Activated B cell treated with CpG ODN at 0.5 μM for 24 hours (primary cell): ENCODE results near the gene GJB1. TPM values are rescaled to one million over a fixed set of nuclear protein-coding genes. Genes with fewer than 3 reads are reported as not detected.

ENCODE experiments used
- ATAC-seq: fragments of 200-7000 bp; cut with Tn5 transposase; one replicate; pipeline ENCODE4 v1.10.0; 2021; ENCODE audit warnings: low read depth, mild to moderate bottlenecking, moderate library complexity
- CTCF ChIA-PET: fragments of 350-600 bp; sonication (Branson Sonifier 250); formaldehyde crosslinking; loops from one replicate; lab custom pipeline; 2021; ENCODE audit warnings: antibody characterized with exemption; lab: Charles Lee
- POLR2A ChIA-PET: fragments of 350-600 bp; sonication (Branson Sonifier 250); formaldehyde crosslinking; loops from one replicate; lab custom pipeline; 2021; ENCODE audit warnings: antibody characterized with exemption; lab: Charles Lee
- DNase-seq: peaks from one replicate; pipeline ENCODE4 v3.0.0; 2022
- H3K27ac Mint-ChIP-seq: one replicate; pipeline ENCODE4 v1.8.0; 2020; ENCODE audit warnings: mixed read lengths
- H3K27me3 Mint-ChIP-seq: one replicate; pipeline ENCODE4 v1.8.0; 2021; ENCODE audit warnings: mixed read lengths
- H3K36me3 Mint-ChIP-seq: one replicate; pipeline ENCODE4 v1.8.0; 2021; ENCODE audit warnings: low read depth, mixed read lengths
- H3K4me1 Mint-ChIP-seq: one replicate; pipeline ENCODE4 v1.8.0; 2021; ENCODE audit warnings: mixed read lengths
- H3K4me3 Mint-ChIP-seq: one replicate; pipeline ENCODE4 v1.8.0; 2020; ENCODE audit warnings: mild to moderate bottlenecking, mixed read lengths
- H3K9me3 Mint-ChIP-seq: one replicate; pipeline ENCODE4 v1.8.0; 2020; ENCODE audit warnings: mixed read lengths
- CTCF ChIP-seq: fragments of 200-600 bp; IDR thresholded peaks from one replicate; pipeline ENCODE4 v1.8.0; 2022; ENCODE audit warnings: antibody characterized with exemption, mild to moderate bottlenecking
- intact Hi-C: fragments of 100-400 bp; cut with micrococcal nuclease; formaldehyde crosslinking; loops from one replicate; pipeline ENCODE4 v1.15.1; 2024
- total RNA-seq: library from RNA; stranded (reverse); gene quantifications from 2 replicates; pipeline ENCODE4 v1.2.3, GENCODE V29; 2022

Gene GJB1
- total RNA-seq, 1 donor from 2014 or later = not detected

- H3K27ac Mint-ChIP-seq = peak overlapping the region; percentile 92
- H3K36me3 Mint-ChIP-seq = peaks cover 6% of the 10 kb centered on the region
- TF ChIP-seq CTCF = no peak
- peak overlapping the region; percentile 86 for H3K4me3 Mint-ChIP-seq
- no peaks in the 10 kb centered on the region for H3K27me3 Mint-ChIP-seq
- peaks cover 40% of the 10 kb centered on the region for H3K4me1 Mint-ChIP-seq
- DNase-seq (no peak), ATAC-seq (peak; percentile 62)
- POLR2A ChIA-PET = interaction anchor here (0.6 to 3.6 kb wide), 7 partner anchors 15 to 1063 kb away, joined by 3 to 87 read pairs (median 3); partner anchors contain the start of genes IGBP1, NONO, TAF1 and ZMYM3
- intact Hi-C loops = loop anchor here (1.0 to 5.0 kb wide), 3 partner anchors 14 to 171 kb away; partner anchors contain the start of gene TAF1
- no peaks in the 10 kb centered on the region for H3K9me3 Mint-ChIP-seq
- CTCF ChIA-PET = interaction anchor here (1.4 to 2.1 kb wide), 2 partner anchors 14 to 87 kb away, joined by 4 to 9 read pairs; partner anchors contain the start of gene NONO
These were observed 26.9 kb upstream of the GJB1 start for GRCh38 chrX:71195964-71196649.

- peak overlapping the region; percentile 95 for H3K27ac Mint-ChIP-seq
- no peaks in the 10 kb centered on the region for H3K9me3 Mint-ChIP-seq
- H3K4me1 Mint-ChIP-seq = peaks cover 32% of the 10 kb centered on the region
- peak; percentile 13 for DNase-seq
- peaks cover 4% of the 10 kb centered on the region for H3K36me3 Mint-ChIP-seq
- H3K27me3 Mint-ChIP-seq = no peaks in the 10 kb centered on the region
- intact Hi-C loops = loop anchor here (1.0 to 5.0 kb wide), 2 partner anchors 57 to 169 kb away; partner anchors contain the start of gene TAF1
- ChIA-PET CTCF (interaction anchor here (1.8 kb wide), 1 partner anchor 18 kb away, joined by 6 read pairs; no protein-coding TSS in a partner anchor), POLR2A (interaction anchor here (0.6 to 3.6 kb wide), 11 partner anchors 13 to 804 kb away, joined by 3 to 87 read pairs (median 6); partner anchors contain the start of genes IL2RG, NONO, TAF1 and ZMYM3)
- ATAC-seq = peak; percentile 84
- H3K4me3 Mint-ChIP-seq = peak overlapping the region; percentile 95
- no peak for TF ChIP-seq CTCF
These were observed 25.0 kb upstream of the GJB1 start for GRCh38 chrX:71198066-71198465.

DNA sequence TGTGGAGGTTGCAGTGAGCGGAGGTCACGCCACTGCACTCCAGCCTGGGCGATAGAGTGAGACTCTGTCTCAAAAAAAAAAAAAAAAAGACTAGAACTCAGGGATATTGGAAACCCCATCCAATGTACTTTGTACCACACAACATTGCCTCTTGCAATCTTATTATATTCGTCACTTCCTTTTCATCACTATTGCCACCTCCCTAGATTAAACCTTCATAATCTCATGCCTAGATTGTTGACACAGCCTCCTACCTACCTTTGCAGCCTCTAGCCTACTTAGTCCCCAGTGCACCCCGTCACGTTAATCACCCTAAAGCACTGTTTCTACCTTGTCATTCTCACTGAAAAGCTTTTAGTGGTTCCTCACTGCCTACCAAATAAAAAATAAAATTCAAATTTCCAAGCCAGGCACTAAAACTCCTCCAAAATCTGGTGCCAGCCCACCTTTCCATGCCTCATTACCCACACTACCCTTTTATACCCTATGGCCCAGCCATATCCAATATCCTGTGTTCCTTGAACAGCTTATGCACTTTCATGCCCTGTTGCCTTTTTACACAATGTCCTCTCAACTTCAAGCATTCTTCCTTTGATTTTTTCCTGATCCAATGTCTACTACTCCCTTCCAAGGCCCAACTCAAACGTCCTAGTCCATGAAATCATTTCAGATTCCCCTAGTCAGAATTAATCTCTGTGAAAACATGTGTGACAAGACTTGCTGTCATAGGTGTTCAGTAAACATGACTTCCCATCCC lies 23.6 kb upstream of the GJB1 start:
- ChIA-PET POLR2A (interaction anchor here (1.9 kb wide), 1 partner anchor 55 kb away, joined by 26 read pairs; the partner anchor contains the start of gene ZMYM3), CTCF (no interaction called here)
- Mint-ChIP-seq H3K36me3 (peaks cover 4% of the 10 kb centered on the region), H3K9me3 (no peaks in the 10 kb centered on the region), H3K4me1 (peaks cover 26% of the 10 kb centered on the region), H3K27me3 (no peaks in the 10 kb centered on the region), H3K4me3 (no peak overlapping the region), H3K27ac (peak overlapping the region; percentile 46)
- TF ChIP-seq CTCF = no peak
- DNase-seq (no peak), ATAC-seq (no peak)
- intact Hi-C loops = loop anchor here (5.0 kb wide), 1 partner anchor 168 kb away; the partner anchor contains the start of gene TAF1

DNA sequence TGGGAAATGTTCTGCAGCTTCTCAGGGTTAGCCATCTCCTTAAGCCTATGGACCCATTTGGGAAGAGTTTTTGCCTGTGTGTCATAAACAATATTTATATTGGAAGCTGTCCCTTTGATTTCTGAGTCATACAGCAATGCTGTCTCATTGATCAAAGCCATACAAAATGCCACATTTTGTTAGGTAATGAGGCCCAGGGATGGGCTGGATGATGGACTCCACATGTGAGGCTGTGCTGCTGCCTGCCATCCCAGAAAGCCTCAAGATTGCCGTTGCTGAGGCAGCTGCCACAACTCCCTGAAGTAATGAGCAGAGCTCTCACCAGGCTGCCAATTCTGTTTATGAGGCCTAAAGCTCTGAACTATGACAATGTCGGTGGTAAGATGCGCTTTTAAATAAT lies 12.2 kb upstream of the GJB1 start:
- H3K27me3 Mint-ChIP-seq = peaks cover 1% of the 10 kb centered on the region
- H3K36me3 Mint-ChIP-seq = no peaks in the 10 kb centered on the region
- no peak for TF ChIP-seq CTCF
- no peak overlapping the region for H3K4me3 Mint-ChIP-seq
- ChIA-PET POLR2A (no interaction called here), CTCF (no interaction called here)
- no peak overlapping the region for H3K27ac Mint-ChIP-seq
- no peaks in the 10 kb centered on the region for H3K4me1 Mint-ChIP-seq
- intact Hi-C loops = no loop called here
- ATAC-seq (no peak), DNase-seq (no peak)
- H3K9me3 Mint-ChIP-seq = no peaks in the 10 kb centered on the region
